Subcutaneous abdominal adipose tissue (tissue), 5 donors: ENCODE measurements around the gene MAST3.

Experiments
- H3K27ac ChIP-seq: one replicate; pipeline ENCODE4 v1.7.0; 2013; ENCODE audit warnings: low read depth, mild to moderate bottlenecking, inconsistent platforms, low read length, moderate library complexity
- H3K27me3 ChIP-seq, 5 donors: one replicate each; pipeline ENCODE4 v1.7.0; 2013; ENCODE audit warnings: low read length in 5 of 5, inconsistent platforms in 1 of 5; ENCODE audit not compliant: control insufficient read depth in 5 of 5, insufficient read depth in 4 of 5
- H3K36me3 ChIP-seq, 5 donors: one replicate each; pipeline ENCODE4 v1.7.0; 2013; ENCODE audit warnings: low read length in 5 of 5; ENCODE audit not compliant: control insufficient read depth in 5 of 5, insufficient read depth in 5 of 5
- H3K4me1 ChIP-seq, 5 donors: one replicate each; pipeline ENCODE4 v1.7.0; 2013; ENCODE audit warnings: low read length in 5 of 5, mild to moderate bottlenecking in 3 of 5, moderate library complexity in 1 of 5; ENCODE audit not compliant: control insufficient read depth in 5 of 5, insufficient read depth in 5 of 5
- H3K4me3 ChIP-seq, 5 donors: one replicate each; pipeline ENCODE4 v1.7.0; 2013; ENCODE audit warnings: low read length in 5 of 5, low read depth in 1 of 5
- H3K9ac ChIP-seq, 5 donors: one replicate each; pipeline ENCODE4 v1.7.0; 2013; ENCODE audit warnings: low read length in 5 of 5, mild to moderate bottlenecking in 4 of 5, moderate library complexity in 3 of 5
- H3K9me3 ChIP-seq, 5 donors: one replicate each; pipeline ENCODE4 v1.7.0; 2013; ENCODE audit warnings: low read length in 5 of 5; ENCODE audit not compliant: control insufficient read depth in 5 of 5
- donor health status: healthy.
- donor health status: healthy.
- donor health status: healthy.
- donor health status: healthy.
- donor health status: healthy.

MAST3 gene

GRCh38 chr19:18108897-18109296, 11.3 kb downstream of the MAST3 start:
- Histone ChIP-seq H3K27ac (peak overlapping the region; percentile 30), H3K4me1 (peaks cover 1 to 47% (median 37%) of the 10 kb centered on the region in 5 donors)

GRCh38 chr19:18109341-18109732, 11.8 kb downstream of the MAST3 start:
- no peaks in the 10 kb centered on the region for H3K27me3 ChIP-seq
- H3K9me3 ChIP-seq, result no peaks in the 10 kb centered on the region
- H3K36me3 ChIP-seq, result peaks cover 0 to 7% (median 2%) of the 10 kb centered on the region in 5 donors
- peaks cover 1 to 43% (median 34%) of the 10 kb centered on the region in 5 donors for H3K4me1 ChIP-seq
- peak overlapping the region; percentile 29 to 84 (median 70) for H3K4me3 ChIP-seq
- peak overlapping the region in 4 of 5 donors; percentile 26 to 77 (median 72) for H3K9ac ChIP-seq
- peak overlapping the region; percentile 30 for H3K27ac ChIP-seq

More at GRCh38 chr19:18108897-18109296, 11.3 kb downstream of the MAST3 start:
- Histone ChIP-seq H3K9ac (peak overlapping the region in 4 of 5 donors; percentile 26 to 71 (median 54)), H3K4me3 (peak overlapping the region in 1 of 5 donors; percentile 84), H3K27me3 (no peaks in the 10 kb centered on the region), H3K36me3 (peaks cover 0 to 7% (median 2%) of the 10 kb centered on the region in 5 donors), H3K9me3 (no peaks in the 10 kb centered on the region)

GRCh38 chr19:18109733-18110608, 12.4 kb downstream of the MAST3 start:
- Histone ChIP-seq H3K9ac (peak overlapping the region in 4 of 5 donors; percentile 26 to 82 (median 73)), H3K27me3 (no peaks in the 10 kb centered on the region), H3K9me3 (no peaks in the 10 kb centered on the region), H3K27ac (peak overlapping the region; percentile 30), H3K36me3 (peaks cover 0 to 7% (median 3%) of the 10 kb centered on the region in 5 donors), H3K4me1 (peaks cover 1 to 37% (median 28%) of the 10 kb centered on the region in 5 donors), H3K4me3 (peak overlapping the region; percentile 29 to 84 (median 70))

GRCh38 chr19:18110609-18111232, 13.1 kb downstream of the MAST3 start:
- Histone ChIP-seq H3K9ac (peak overlapping the region in 4 of 5 donors; percentile 26 to 82 (median 73)), H3K27me3 (no peaks in the 10 kb centered on the region), H3K36me3 (peaks cover 0 to 7% (median 3%) of the 10 kb centered on the region in 5 donors), H3K9me3 (no peaks in the 10 kb centered on the region), H3K4me3 (peak overlapping the region; percentile 53 to 84 (median 70)), H3K4me1 (peaks cover 1 to 39% (median 29%) of the 10 kb centered on the region in 5 donors), H3K27ac (no peak overlapping the region)

- H3K4me1 ChIP-seq, result peaks cover 3 to 49% (median 41%) of the 10 kb centered on the region in 5 donors
These were observed 15.5 kb downstream of the MAST3 start for GRCh38 chr19:18112989-18113478.

GRCh38 chr19:18113827-18114226, 16.2 kb downstream of the MAST3 start:
- Histone ChIP-seq H3K27ac (no peak overlapping the region), H3K4me1 (peaks cover 3 to 54% (median 42%) of the 10 kb centered on the region in 5 donors), H3K9ac (no peak overlapping the region), H3K9me3 (no peaks in the 10 kb centered on the region), H3K4me3 (no peak overlapping the region), H3K27me3 (no peaks in the 10 kb centered on the region), H3K36me3 (peaks cover 0 to 7% (median 3%) of the 10 kb centered on the region in 5 donors)

More at GRCh38 chr19:18112989-18113478, 15.5 kb downstream of the MAST3 start:
- Histone ChIP-seq H3K27me3 (no peaks in the 10 kb centered on the region), H3K9ac (peak overlapping the region in 1 of 5 donors; percentile 23), H3K9me3 (no peaks in the 10 kb centered on the region), H3K4me3 (no peak overlapping the region), H3K27ac (no peak overlapping the region), H3K36me3 (peaks cover 0 to 7% (median 3%) of the 10 kb centered on the region in 5 donors)

- H3K27me3 ChIP-seq, result no peaks in the 10 kb centered on the region
- peaks cover 0 to 7% (median 3%) of the 10 kb centered on the region in 5 donors for H3K36me3 ChIP-seq
- H3K9ac ChIP-seq, result no peak overlapping the region
- no peak overlapping the region for H3K4me3 ChIP-seq
- H3K27ac ChIP-seq, result no peak overlapping the region
- H3K4me1 ChIP-seq, result peaks cover 3 to 54% (median 39%) of the 10 kb centered on the region in 5 donors
- H3K9me3 ChIP-seq, result no peaks in the 10 kb centered on the region
These were observed 16.9 kb downstream of the MAST3 start for GRCh38 chr19:18114483-18114882.

- Histone ChIP-seq H3K9ac (peak overlapping the region in 4 of 5 donors; percentile 15 to 62 (median 58)), H3K9me3 (no peaks in the 10 kb centered on the region), H3K27ac (no peak overlapping the region), H3K4me3 (peak overlapping the region; percentile 2 to 63 (median 56)), H3K4me1 (peaks cover 1 to 36% (median 26%) of the 10 kb centered on the region in 5 donors), H3K36me3 (peaks cover 0 to 15% (median 3%) of the 10 kb centered on the region in 5 donors), H3K27me3 (no peaks in the 10 kb centered on the region)
These were observed 19.8 kb downstream of the MAST3 start for GRCh38 chr19:18117364-18117691.

- H3K9me3 ChIP-seq, result peaks cover 0 to under 1% (median 0%) of the 10 kb centered on the region in 5 donors
- peaks cover 1 to 34% (median 27%) of the 10 kb centered on the region in 5 donors for H3K4me1 ChIP-seq
- H3K27ac ChIP-seq, result no peak overlapping the region
- peak overlapping the region; percentile 2 to 74 (median 66) for H3K4me3 ChIP-seq
- no peaks in the 10 kb centered on the region for H3K27me3 ChIP-seq
- peak overlapping the region in 4 of 5 donors; percentile 62 to 75 (median 68) for H3K9ac ChIP-seq
- peaks cover 0 to 20% (median 7%) of the 10 kb centered on the region in 5 donors for H3K36me3 ChIP-seq
These were observed 20.3 kb downstream of the MAST3 start for GRCh38 chr19:18117692-18118378.
